Measurements from ENCODE around the gene FTCD.

FTCD gene

DNA sequence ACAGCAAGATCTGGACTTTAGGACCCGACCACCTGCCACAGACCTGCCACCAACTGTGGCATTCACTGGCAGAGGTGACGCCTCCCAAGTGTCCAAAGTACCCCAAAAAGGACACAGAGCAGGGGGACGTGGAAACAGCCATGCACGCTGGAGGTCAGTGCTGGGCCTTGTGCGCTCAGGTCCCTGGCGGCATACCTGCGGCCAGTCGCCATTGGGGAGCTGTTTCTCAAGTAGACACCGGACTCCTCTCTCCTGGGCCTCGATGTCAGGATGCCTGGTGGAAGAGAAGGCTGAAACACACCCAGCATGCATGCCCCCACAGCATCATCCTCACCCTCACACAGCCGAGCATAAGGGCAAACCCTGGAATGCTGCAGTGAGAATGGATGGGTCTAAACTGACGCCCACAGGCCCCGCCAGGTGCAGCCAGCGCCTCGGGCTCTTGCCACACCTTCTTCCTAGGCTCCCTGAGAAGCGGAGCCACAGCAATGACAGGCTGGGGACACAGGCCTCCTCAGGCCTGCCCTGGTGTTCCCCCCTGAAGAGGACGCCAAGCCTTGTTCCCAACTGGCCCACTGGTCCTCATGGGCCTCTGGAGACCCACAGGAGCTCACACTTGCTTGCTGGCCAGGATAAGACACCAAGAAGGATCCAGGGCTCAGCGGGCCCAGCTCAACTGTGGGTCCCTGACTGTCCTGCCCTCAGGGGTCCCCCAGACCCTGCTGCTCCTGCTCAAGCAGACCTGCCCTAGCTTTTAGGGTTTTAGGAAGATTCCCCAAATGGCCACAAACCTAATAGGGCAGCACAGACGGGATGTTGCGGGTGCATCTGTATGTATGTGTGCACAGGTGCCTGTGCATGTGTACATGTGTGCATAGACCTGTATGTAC lies 36.6 kb upstream of the FTCD start:
- H3K36me3 ChIP-seq (ENCODE audit: control insufficient read depth, insufficient read depth, low read length), result peaks cover 28% of the 10 kb centered on the region
- no peaks in the 10 kb centered on the region for H3K27me3 ChIP-seq (ENCODE audit: control insufficient read depth, insufficient read depth, low read length)
- H3K4me1 ChIP-seq (ENCODE audit: control insufficient read depth, insufficient read depth, low read length), result no peaks in the 10 kb centered on the region
- no peak overlapping the region for H3K9ac ChIP-seq (ENCODE audit: low read length)
- no peak overlapping the region for H3K4me3 ChIP-seq (ENCODE audit: low read length)
- H3K27ac ChIP-seq (ENCODE audit: low read depth, low read length), result no peak overlapping the region

DNA sequence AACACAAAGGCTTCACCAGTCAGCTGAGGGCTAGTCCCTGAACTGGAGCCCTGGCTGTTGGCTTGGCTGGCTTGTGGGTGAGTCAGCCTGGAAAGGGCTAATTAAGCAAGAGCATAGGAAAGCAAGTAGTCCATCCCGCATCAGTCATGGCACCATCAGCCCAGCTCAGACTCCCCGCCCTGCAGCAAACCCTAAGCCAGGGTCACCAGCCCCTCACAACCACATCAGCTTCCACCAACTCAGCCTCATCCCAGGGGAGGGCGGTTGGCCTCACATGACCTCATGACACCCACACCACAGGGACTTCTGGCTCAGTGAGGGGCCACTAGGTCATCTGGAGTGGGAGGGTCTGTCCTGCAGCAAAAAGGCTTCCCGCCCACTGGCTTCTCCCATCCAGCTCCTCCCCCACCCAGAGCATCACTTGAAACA lies 35.9 kb upstream of the FTCD start:
- Histone ChIP-seq H3K9ac (ENCODE audit: low read length) (no peak overlapping the region), H3K36me3 (ENCODE audit: control insufficient read depth, insufficient read depth, low read length) (peaks cover 27% of the 10 kb centered on the region), H3K4me1 (ENCODE audit: control insufficient read depth, insufficient read depth, low read length) (no peaks in the 10 kb centered on the region), H3K27me3 (ENCODE audit: control insufficient read depth, insufficient read depth, low read length) (no peaks in the 10 kb centered on the region), H3K4me3 (ENCODE audit: low read length) (no peak overlapping the region), H3K27ac (ENCODE audit: low read depth, low read length) (no peak overlapping the region)

DNA sequence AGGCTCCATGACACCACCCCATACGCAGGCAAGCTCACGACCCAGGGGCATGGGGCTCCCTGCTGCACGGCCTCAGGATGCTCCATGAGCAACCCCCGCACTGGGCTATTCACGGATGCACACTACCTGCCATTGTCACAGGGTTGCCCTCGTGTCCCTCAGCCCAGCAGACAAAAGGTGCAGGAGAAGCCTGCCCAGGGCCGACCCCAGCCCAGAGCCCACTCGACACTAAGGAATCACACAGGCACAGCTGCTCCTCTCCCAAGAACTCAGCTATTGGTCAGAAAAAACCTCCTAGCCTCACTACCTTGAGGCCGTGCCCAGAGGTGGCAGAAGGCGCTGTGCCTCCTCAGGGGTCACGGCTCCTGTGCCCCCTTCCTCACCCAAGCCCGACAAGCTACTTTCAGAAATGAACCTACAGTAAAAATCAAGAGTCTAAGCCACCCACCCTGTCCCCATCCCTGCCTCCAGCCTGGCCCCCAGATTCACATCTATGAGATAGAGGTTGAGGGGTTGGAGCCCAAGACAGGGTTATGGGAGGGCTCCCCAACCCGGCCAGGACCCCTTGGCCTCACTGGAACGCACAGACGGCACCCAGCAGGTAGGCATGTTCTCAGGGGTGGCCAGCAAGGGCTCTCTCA lies 35.2 kb upstream of the FTCD start:
- Histone ChIP-seq H3K36me3 (ENCODE audit: control insufficient read depth, insufficient read depth, low read length) (peaks cover 24% of the 10 kb centered on the region), H3K27ac (ENCODE audit: low read depth, low read length) (no peak overlapping the region), H3K4me1 (ENCODE audit: control insufficient read depth, insufficient read depth, low read length) (no peaks in the 10 kb centered on the region), H3K27me3 (ENCODE audit: control insufficient read depth, insufficient read depth, low read length) (no peaks in the 10 kb centered on the region), H3K9ac (ENCODE audit: low read length) (no peak overlapping the region), H3K4me3 (ENCODE audit: low read length) (no peak overlapping the region)

DNA sequence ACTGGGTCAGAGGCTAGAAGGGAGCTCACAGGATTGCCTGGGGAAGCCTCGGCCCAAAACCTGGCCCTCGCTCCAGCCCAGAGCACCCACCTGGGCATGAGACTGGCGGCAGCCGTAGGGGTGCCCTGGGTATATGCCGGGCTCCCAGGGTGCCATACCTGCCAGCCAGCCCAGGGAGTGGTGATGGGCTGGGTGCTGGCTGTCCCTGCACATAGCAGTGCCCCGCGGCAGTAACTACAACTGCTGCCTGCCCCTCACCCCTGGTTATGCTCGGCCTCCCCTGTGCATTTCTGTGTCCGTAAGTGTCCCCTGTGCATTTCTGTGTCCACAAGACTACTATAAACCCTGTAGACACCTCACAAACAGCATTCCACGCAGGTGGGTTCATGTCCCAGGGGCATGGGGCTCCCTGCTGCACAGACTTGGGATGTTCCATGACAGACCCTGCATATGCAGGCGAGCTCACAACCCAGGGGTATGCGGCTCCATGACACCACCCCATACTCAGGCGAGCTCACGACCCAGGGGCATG lies 34.6 kb upstream of the FTCD start:
- Histone ChIP-seq H3K27ac (ENCODE audit: low read depth, low read length) (no peak overlapping the region), H3K4me1 (ENCODE audit: control insufficient read depth, insufficient read depth, low read length) (no peaks in the 10 kb centered on the region), H3K4me3 (ENCODE audit: low read length) (no peak overlapping the region), H3K27me3 (ENCODE audit: control insufficient read depth, insufficient read depth, low read length) (no peaks in the 10 kb centered on the region), H3K36me3 (ENCODE audit: control insufficient read depth, insufficient read depth, low read length) (peaks cover 24% of the 10 kb centered on the region), H3K9ac (ENCODE audit: low read length) (no peak overlapping the region)

DNA sequence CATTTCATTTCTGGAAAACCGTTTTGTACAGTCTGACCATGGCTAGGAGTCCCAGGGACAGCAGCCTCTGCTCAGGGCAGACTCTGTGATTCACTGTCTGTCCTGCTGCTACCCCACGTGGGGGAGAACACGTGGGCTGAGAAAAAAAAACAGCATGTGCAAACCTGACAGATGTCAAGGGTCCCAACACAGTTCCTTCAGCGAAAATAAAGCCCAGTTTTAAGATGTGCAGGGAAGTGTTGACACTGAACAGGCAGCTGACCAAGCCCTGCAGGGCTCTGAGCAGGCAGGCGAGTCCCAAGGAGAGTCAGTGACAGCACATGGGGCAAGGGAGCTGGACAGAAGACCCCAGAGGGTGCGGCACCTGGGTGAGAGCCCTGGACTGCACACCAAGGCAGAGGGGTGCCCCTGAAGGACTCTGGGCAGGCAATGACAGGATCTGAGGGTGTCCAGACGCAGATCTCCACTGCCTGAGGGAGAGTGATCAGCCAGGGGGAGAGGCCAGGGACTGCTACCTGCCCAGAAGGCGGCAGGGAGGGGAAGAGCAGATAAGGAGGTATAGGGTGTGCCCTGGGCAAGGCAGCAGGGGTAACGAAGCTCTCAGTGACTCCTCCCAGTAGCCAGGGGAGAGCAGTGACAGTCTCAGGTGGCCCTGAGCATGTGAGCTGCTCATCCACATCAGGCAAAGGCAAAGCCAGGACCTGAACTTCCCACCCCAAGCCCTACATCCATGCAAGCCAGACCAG lies 34.0 kb upstream of the FTCD start:
- Histone ChIP-seq H3K27me3 (ENCODE audit: control insufficient read depth, insufficient read depth, low read length) (no peaks in the 10 kb centered on the region), H3K4me1 (ENCODE audit: control insufficient read depth, insufficient read depth, low read length) (no peaks in the 10 kb centered on the region), H3K36me3 (ENCODE audit: control insufficient read depth, insufficient read depth, low read length) (peaks cover 19% of the 10 kb centered on the region), H3K4me3 (ENCODE audit: low read length) (no peak overlapping the region), H3K9ac (ENCODE audit: low read length) (no peak overlapping the region), H3K27ac (ENCODE audit: low read depth, low read length) (peak overlapping the region; percentile 25)

DNA sequence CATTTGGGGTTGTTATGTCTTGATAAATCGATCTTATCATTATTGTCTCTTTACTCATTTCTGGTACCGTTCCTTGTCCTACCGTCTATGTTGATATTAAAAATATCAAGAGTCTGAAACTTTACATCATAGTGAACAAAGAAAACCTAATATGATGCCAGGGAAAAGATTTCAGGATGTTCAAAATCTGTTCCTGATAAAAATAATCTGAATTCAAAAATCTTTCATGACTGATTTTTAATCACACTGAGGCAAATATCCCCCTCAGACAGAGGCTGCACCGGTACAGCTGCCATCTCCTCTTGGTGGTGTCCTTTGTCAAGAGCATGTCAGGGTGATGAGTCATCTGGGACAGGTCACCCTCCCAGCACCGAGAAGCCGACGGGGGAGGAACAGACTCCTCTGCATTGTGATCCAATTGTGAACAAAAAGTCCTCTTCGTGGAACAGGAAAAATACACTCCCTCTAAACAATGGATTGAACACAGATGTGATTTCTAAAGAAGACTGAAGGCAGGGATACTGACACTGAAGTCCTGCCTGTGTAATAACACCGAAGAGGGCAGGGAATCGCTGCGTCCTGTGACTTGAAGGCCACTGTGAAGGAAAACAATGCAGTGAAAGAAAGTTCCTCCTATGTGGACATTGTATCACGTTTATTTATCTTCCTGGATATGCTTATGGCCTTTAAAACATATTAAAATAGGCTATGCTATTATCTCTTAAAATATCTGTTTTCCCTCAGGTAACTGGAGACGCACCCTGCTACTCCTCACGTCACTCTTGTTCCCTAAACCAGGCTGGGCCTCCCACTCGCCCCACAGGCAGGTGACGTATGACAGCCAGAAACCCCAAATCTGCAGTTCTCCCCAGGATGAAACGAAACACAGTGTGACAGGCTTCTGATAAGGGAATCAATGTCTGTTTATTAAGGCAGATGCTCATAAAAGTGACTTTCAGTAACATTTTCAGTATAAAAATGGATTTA lies 33.1 kb upstream of the FTCD start:
- H3K9ac ChIP-seq (ENCODE audit: low read length), result no peak overlapping the region
- H3K36me3 ChIP-seq (ENCODE audit: control insufficient read depth, insufficient read depth, low read length), result peaks cover 12% of the 10 kb centered on the region
- H3K4me3 ChIP-seq (ENCODE audit: low read length), result no peak overlapping the region
- no peaks in the 10 kb centered on the region for H3K27me3 ChIP-seq (ENCODE audit: control insufficient read depth, insufficient read depth, low read length)
- peak overlapping the region; percentile 25 for H3K27ac ChIP-seq (ENCODE audit: low read depth, low read length)
- no peaks in the 10 kb centered on the region for H3K4me1 ChIP-seq (ENCODE audit: control insufficient read depth, insufficient read depth, low read length)

DNA sequence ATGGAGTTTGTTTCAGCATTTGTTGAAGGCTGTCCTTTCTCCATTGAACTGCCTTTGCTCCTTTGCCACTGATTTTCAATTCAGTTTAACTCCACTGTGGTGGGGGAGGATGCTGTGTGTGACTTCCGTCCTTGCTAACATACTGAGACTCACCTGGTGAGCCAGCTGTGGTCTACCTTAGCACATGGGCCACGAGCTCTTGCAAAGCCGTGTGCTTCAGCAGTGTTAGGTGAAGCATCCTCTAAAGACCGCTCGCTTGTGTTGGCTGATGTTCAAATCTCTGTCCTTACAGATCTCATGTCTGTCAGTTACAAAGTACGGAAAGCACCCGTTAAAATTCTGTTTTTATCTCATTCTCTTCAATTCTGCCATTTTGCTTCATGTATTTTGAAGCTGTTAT lies 32.4 kb upstream of the FTCD start:
- H3K27me3 ChIP-seq (ENCODE audit: control insufficient read depth, insufficient read depth, low read length), result no peaks in the 10 kb centered on the region
- no peak overlapping the region for H3K4me3 ChIP-seq (ENCODE audit: low read length)
- peak overlapping the region; percentile 17 for H3K27ac ChIP-seq (ENCODE audit: low read depth, low read length)
- no peaks in the 10 kb centered on the region for H3K4me1 ChIP-seq (ENCODE audit: control insufficient read depth, insufficient read depth, low read length)
- no peak overlapping the region for H3K9ac ChIP-seq (ENCODE audit: low read length)
- peaks cover 9% of the 10 kb centered on the region for H3K36me3 ChIP-seq (ENCODE audit: control insufficient read depth, insufficient read depth, low read length)

DNA sequence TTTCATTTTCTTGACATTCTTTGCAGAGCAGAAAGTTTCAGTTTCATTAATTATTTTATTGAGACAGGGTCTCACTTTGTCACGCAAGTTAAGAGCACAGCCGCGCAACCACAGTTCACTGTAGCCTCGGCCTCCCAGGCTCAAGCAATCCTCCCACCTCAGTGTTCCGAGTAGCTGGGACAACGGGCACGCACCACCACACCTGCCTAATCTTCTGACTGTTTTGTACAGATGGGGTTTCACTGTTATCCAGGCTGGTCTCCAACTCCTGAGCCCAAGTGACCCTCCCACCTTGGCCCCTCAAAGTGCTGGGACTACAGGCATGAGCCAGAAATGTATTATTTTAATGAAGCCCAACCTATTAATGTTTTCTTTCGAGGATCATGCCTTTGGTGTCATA lies 31.9 kb upstream of the FTCD start:
- Histone ChIP-seq H3K4me1 (ENCODE audit: control insufficient read depth, insufficient read depth, low read length) (no peaks in the 10 kb centered on the region), H3K36me3 (ENCODE audit: control insufficient read depth, insufficient read depth, low read length) (peaks cover 4% of the 10 kb centered on the region), H3K27me3 (ENCODE audit: control insufficient read depth, insufficient read depth, low read length) (no peaks in the 10 kb centered on the region), H3K4me3 (ENCODE audit: low read length) (no peak overlapping the region), H3K27ac (ENCODE audit: low read depth, low read length) (no peak overlapping the region), H3K9ac (ENCODE audit: low read length) (no peak overlapping the region)

DNA sequence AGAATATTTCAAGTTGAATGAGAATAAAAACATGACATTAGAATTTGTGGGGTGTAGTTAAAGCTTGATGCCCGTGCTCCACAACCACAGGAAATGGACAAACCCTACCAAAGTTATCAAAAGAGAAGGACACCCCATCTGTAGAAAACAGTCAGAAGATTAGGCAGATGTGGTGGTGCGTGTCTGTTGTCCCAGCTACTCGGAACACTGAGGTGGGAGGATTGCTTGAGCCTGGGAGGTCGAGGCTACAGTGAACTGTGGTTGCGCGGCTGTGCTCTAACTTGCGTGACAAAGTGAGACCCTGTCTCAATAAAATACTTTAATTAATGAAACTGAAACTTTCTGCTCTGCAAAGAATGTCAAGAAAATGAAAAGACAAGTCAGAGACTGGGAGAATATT lies 30.3 kb upstream of the FTCD start:
- Histone ChIP-seq H3K4me3 (ENCODE audit: low read length) (no peak overlapping the region), H3K4me1 (ENCODE audit: control insufficient read depth, insufficient read depth, low read length) (no peaks in the 10 kb centered on the region), H3K27ac (ENCODE audit: low read depth, low read length) (peak overlapping the region; percentile 92), H3K36me3 (ENCODE audit: control insufficient read depth, insufficient read depth, low read length) (peaks cover 3% of the 10 kb centered on the region), H3K27me3 (ENCODE audit: control insufficient read depth, insufficient read depth, low read length) (no peaks in the 10 kb centered on the region), H3K9ac (ENCODE audit: low read length) (no peak overlapping the region)

DNA sequence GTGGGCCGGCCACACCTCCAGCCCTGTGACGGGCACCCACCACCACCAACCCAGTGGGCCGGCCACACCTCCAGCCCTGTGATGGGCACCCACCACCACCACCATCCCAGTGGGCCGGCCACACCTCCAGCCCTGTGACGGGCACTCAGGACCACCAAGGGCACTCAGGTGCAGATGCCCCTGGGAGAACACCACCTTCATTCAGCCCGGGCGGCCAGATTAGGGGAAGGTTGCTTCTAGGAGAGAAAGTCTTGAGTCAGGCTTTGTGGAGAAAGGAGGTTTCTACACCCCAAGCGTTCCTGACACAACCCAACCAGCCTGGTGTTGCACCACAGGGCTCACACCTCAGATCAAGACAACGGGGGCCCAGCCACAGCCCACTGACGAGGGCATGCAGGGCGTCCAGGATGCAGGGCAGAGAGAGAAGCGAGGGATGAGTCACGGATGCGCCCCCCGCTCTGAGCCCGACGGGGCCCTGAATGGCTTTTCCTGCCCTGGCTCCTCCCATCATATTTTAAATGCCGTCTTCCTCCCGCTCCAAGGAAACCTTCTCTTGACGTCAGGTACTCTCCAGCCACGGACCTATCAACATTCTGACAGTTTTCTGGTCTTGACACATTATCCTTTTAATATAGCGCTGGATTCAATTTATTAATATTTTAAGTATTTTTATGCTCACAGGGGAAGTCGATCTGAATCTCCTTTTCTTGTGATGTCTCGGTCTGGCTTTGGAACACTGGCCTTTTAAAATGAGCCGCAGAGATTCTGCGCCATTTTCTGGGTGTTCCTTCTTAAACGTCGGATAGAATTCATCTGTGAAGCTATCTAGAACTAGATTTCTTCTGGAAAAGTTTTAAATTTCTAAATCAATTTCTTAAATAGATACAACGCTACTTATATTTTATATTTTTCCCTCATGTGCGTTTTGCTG lies 29.5 kb upstream of the FTCD start:
- H3K4me3 ChIP-seq (ENCODE audit: low read length), result peak overlapping the region; percentile 94
- no peaks in the 10 kb centered on the region for H3K27me3 ChIP-seq (ENCODE audit: control insufficient read depth, insufficient read depth, low read length)
- peak overlapping the region; percentile 34 for H3K9ac ChIP-seq (ENCODE audit: low read length)
- peak overlapping the region; percentile 92 for H3K27ac ChIP-seq (ENCODE audit: low read depth, low read length)
- no peaks in the 10 kb centered on the region for H3K4me1 ChIP-seq (ENCODE audit: control insufficient read depth, insufficient read depth, low read length)
- no peaks in the 10 kb centered on the region for H3K36me3 ChIP-seq (ENCODE audit: control insufficient read depth, insufficient read depth, low read length)
